Dendritic cell treated with granulocyte-macrophage colony-stimulating factor and Interleukin-4, amounts not matched to agents 40 ng/mL and 50 ng/mL, for 4 days (primary cell): Measurements from ENCODE around the gene GSTT4.
"Not testable (repeated sequence)": the region's sequence is repeated elsewhere in the genome, so short reads cannot be mapped to it uniquely, and the experiment has no call there.

Experiments used
- H3K27ac Mint-ChIP-seq: one replicate; pipeline ENCODE4 v1.8.0; 2022; ENCODE audit warnings: mild to moderate bottlenecking, mixed read lengths
- H3K27me3 Mint-ChIP-seq: one replicate; pipeline ENCODE4 v1.8.0; 2022; ENCODE audit warnings: mild to moderate bottlenecking, mixed read lengths
- H3K36me3 Mint-ChIP-seq: one replicate; pipeline ENCODE4 v1.8.0; 2022; ENCODE audit warnings: low read depth, mixed read lengths
- H3K4me1 Mint-ChIP-seq: one replicate; pipeline ENCODE4 v1.8.0; 2022; ENCODE audit warnings: low read depth, mixed read lengths
- H3K4me3 Mint-ChIP-seq: one replicate; pipeline ENCODE4 v1.8.0; 2022; ENCODE audit warnings: mild to moderate bottlenecking, moderate library complexity, mixed read lengths
- H3K9me3 Mint-ChIP-seq: one replicate; pipeline ENCODE4 v1.8.0; 2022; ENCODE audit warnings: mixed read lengths
- intact Hi-C: fragments of 100-400 bp; cut with micrococcal nuclease; formaldehyde crosslinking; loops from one replicate; pipeline ENCODE4 v1.15.0; 2022

Gene GSTT4

GRCh38 chr22:24005201-24005600 is at the start of gene GSTT4:
Gene GSTT4, minus strand, starts transcription at chr22:24005453. Its CDS starts 97 bp downstream, at chr22:24005356.
- intact Hi-C loops: loop anchor here (2.0 kb wide), 1 partner anchor 50 kb away; no protein-coding TSS in a partner anchor
- Mint-ChIP-seq H3K27ac (peak within 1 kb of the TSS; percentile 60), H3K36me3 (no peaks in the 10 kb centered on the region), H3K9me3 (no peaks in the 10 kb centered on the region), H3K4me1 (peaks cover 57% of the 10 kb centered on the region), H3K4me3 (peak within 1 kb of the TSS; percentile 30), H3K27me3 (peaks cover 7% of the 10 kb centered on the region)

GRCh38 chr22:24054356-24054755 is 49.1 kb upstream of the GSTT4 start:
- Mint-ChIP-seq H3K9me3 (no peaks in the 10 kb centered on the region), H3K36me3 (peaks cover 94% of the 10 kb centered on the region), H3K27me3 (no peaks in the 10 kb centered on the region), H3K4me1 (peaks cover 20% of the 10 kb centered on the region), H3K4me3 (no peak overlapping the region), H3K27ac (peak overlapping the region; percentile 87)
- intact Hi-C loops: loop anchor here (2.0 kb wide), 1 partner anchor 50 kb away; the partner anchor contains the start of gene GSTT4

- Mint-ChIP-seq H3K36me3 (peaks cover 94% of the 10 kb centered on the region), H3K4me3 (no peak overlapping the region)
Measured at GRCh38 chr22:24053481-24054226, 48.4 kb upstream of the GSTT4 start.

GRCh38 chr22:24051568-24051967 is 46.3 kb upstream of the GSTT4 start:
- Mint-ChIP-seq H3K9me3 (no peaks in the 10 kb centered on the region), H3K27ac (peak overlapping the region; percentile 1), H3K4me3 (no peak overlapping the region), H3K27me3 (no peaks in the 10 kb centered on the region), H3K4me1 (peaks cover 20% of the 10 kb centered on the region), H3K36me3 (peaks cover 94% of the 10 kb centered on the region)
- intact Hi-C loops: no loop called here

More at GRCh38 chr22:24053481-24054226, 48.4 kb upstream of the GSTT4 start:
- H3K27ac Mint-ChIP-seq: peak overlapping the region; percentile 87
- no peaks in the 10 kb centered on the region for H3K27me3 Mint-ChIP-seq
- intact Hi-C loops: loop anchor here (2.0 kb wide), 1 partner anchor 49 kb away; the partner anchor contains the start of gene GSTT4
- no peaks in the 10 kb centered on the region for H3K9me3 Mint-ChIP-seq
- H3K4me1 Mint-ChIP-seq: peaks cover 20% of the 10 kb centered on the region

- Mint-ChIP-seq H3K4me3 (no peak overlapping the region), H3K27ac (no peak overlapping the region), H3K4me1 (peaks cover 21% of the 10 kb centered on the region), H3K9me3 (no peaks in the 10 kb centered on the region), H3K27me3 (no peaks in the 10 kb centered on the region), H3K36me3 (peaks cover 94% of the 10 kb centered on the region)
- intact Hi-C loops: no loop called here
Measured at GRCh38 chr22:24051028-24051427, 45.8 kb upstream of the GSTT4 start.

- Mint-ChIP-seq H3K27me3 (no peaks in the 10 kb centered on the region), H3K9me3 (no peaks in the 10 kb centered on the region), H3K27ac (no peak overlapping the region), H3K4me1 (peaks cover 28% of the 10 kb centered on the region), H3K36me3 (peaks cover 94% of the 10 kb centered on the region), H3K4me3 (no peak overlapping the region)
- intact Hi-C loops: no loop called here
Measured at GRCh38 chr22:24049978-24050377, 44.7 kb upstream of the GSTT4 start.

GRCh38 chr22:24049211-24049610 is 44.0 kb upstream of the GSTT4 start:
- Mint-ChIP-seq H3K4me3 (no peak overlapping the region), H3K36me3 (peaks cover 93% of the 10 kb centered on the region), H3K4me1 (peaks cover 33% of the 10 kb centered on the region), H3K27ac (no peak overlapping the region), H3K9me3 (no peaks in the 10 kb centered on the region), H3K27me3 (no peaks in the 10 kb centered on the region)
- intact Hi-C loops: no loop called here

GRCh38 chr22:24046024-24046423 is 40.8 kb upstream of the GSTT4 start:
- peaks cover 87% of the 10 kb centered on the region for H3K36me3 Mint-ChIP-seq
- no peaks in the 10 kb centered on the region for H3K27me3 Mint-ChIP-seq
- H3K4me3 Mint-ChIP-seq: no peak overlapping the region
- H3K4me1 Mint-ChIP-seq: peaks cover 30% of the 10 kb centered on the region
- no peak overlapping the region for H3K27ac Mint-ChIP-seq
- no peaks in the 10 kb centered on the region for H3K9me3 Mint-ChIP-seq
- intact Hi-C loops: no loop called here

- Mint-ChIP-seq H3K27me3 (no peaks in the 10 kb centered on the region), H3K4me3 (no peak overlapping the region), H3K27ac (peak overlapping the region; percentile 73), H3K4me1 (peaks cover 30% of the 10 kb centered on the region), H3K9me3 (no peaks in the 10 kb centered on the region), H3K36me3 (peaks cover 87% of the 10 kb centered on the region)
- intact Hi-C loops: no loop called here
Measured at GRCh38 chr22:24043958-24044357, 38.7 kb upstream of the GSTT4 start.

- H3K4me1 Mint-ChIP-seq: peaks cover 30% of the 10 kb centered on the region
- H3K27me3 Mint-ChIP-seq, intact Hi-C loops, H3K4me3 Mint-ChIP-seq, H3K9me3 Mint-ChIP-seq: not testable (repeated sequence)
- peak overlapping the region; percentile 73 for H3K27ac Mint-ChIP-seq
- peaks cover 87% of the 10 kb centered on the region for H3K36me3 Mint-ChIP-seq
Measured at GRCh38 chr22:24043465-24043864, 38.2 kb upstream of the GSTT4 start.

- no peaks in the 10 kb centered on the region for H3K27me3 Mint-ChIP-seq
- H3K27ac Mint-ChIP-seq: no peak overlapping the region
- peaks cover 87% of the 10 kb centered on the region for H3K36me3 Mint-ChIP-seq
- H3K4me3 Mint-ChIP-seq: no peak overlapping the region
- no peaks in the 10 kb centered on the region for H3K9me3 Mint-ChIP-seq
- peaks cover 35% of the 10 kb centered on the region for H3K4me1 Mint-ChIP-seq
- intact Hi-C loops: no loop called here
Measured at GRCh38 chr22:24040946-24041345, 35.7 kb upstream of the GSTT4 start.

GRCh38 chr22:24039046-24039445 is 33.8 kb upstream of the GSTT4 start:
- no peak overlapping the region for H3K27ac Mint-ChIP-seq
- H3K4me3 Mint-ChIP-seq: no peak overlapping the region
- intact Hi-C loops: no loop called here
- peaks cover 81% of the 10 kb centered on the region for H3K36me3 Mint-ChIP-seq
- no peaks in the 10 kb centered on the region for H3K27me3 Mint-ChIP-seq
- peaks cover 27% of the 10 kb centered on the region for H3K4me1 Mint-ChIP-seq
- no peaks in the 10 kb centered on the region for H3K9me3 Mint-ChIP-seq

- no peaks in the 10 kb centered on the region for H3K27me3 Mint-ChIP-seq
- H3K27ac Mint-ChIP-seq: no peak overlapping the region
- intact Hi-C loops: no loop called here
- H3K36me3 Mint-ChIP-seq: peaks cover 87% of the 10 kb centered on the region
- peaks cover 29% of the 10 kb centered on the region for H3K4me1 Mint-ChIP-seq
- H3K4me3 Mint-ChIP-seq: no peak overlapping the region
- H3K9me3 Mint-ChIP-seq: no peaks in the 10 kb centered on the region
Measured at GRCh38 chr22:24037851-24038765, 32.9 kb upstream of the GSTT4 start.

GRCh38 chr22:24035296-24035695 is 30.0 kb upstream of the GSTT4 start:
- no peaks in the 10 kb centered on the region for H3K9me3 Mint-ChIP-seq
- intact Hi-C loops: no loop called here
- no peaks in the 10 kb centered on the region for H3K27me3 Mint-ChIP-seq
- peaks cover 34% of the 10 kb centered on the region for H3K4me1 Mint-ChIP-seq
- no peak overlapping the region for H3K27ac Mint-ChIP-seq
- no peak overlapping the region for H3K4me3 Mint-ChIP-seq
- peaks cover 72% of the 10 kb centered on the region for H3K36me3 Mint-ChIP-seq
